Stomach (tissue), 4 donors: ENCODE data around the gene SRC.

Source experiments
- CTCF ChIP-seq, 7 experiments: fragments of 450-650 bp in 4 of 7; fragments of 200-600 bp in 3 of 7; sonication (generic) in 3 of 7; IDR thresholded peaks; one replicate each; pipeline ENCODE4 v1.5.1; 2016 to 2019; ENCODE audit warnings: antibody characterized with exemption in 7 of 7, control low read depth in 2 of 7, mild to moderate bottlenecking in 1 of 7
- EP300 ChIP-seq: sonication (generic); formaldehyde crosslinking; IDR thresholded peaks from one replicate; pipeline ENCODE4 v1.6.1; 2017; ENCODE audit warnings: antibody characterized with exemption
- POLR2A ChIP-seq, 4 donors: fragments of 450-650 bp; IDR thresholded peaks; one replicate each; pipeline ENCODE4 v1.6.1; 2016; ENCODE audit warnings: antibody characterized with exemption in 4 of 4, control low read depth in 2 of 4, mild to moderate bottlenecking in 1 of 4, moderate library complexity in 1 of 4

- TF ChIP-seq CTCF (IDR thresholded peaks at IDR 0.05): no peak
- TF ChIP-seq POLR2A (IDR thresholded peaks at IDR 0.05): no peak
- TF ChIP-seq EP300: no peak
Measured at GRCh38 chr20:37436527-37437186, 90.7 kb downstream of the SRC start.
